Measurements from ENCODE around the gene JMJD4.

GRCh38 chr1:227738820-227739219 is 3.7 kb upstream of the JMJD4 start:
- TF ChIP-seq CTCF (IDR thresholded peaks at IDR 0.05) (no peak), POLR2A (IDR thresholded peaks at IDR 0.05) (no peak)
